Measurements from ENCODE around the gene RHOJ. TPM values are rescaled to one million over a fixed set of nuclear protein-coding genes. Genes with fewer than 3 reads are reported as not detected.

RHOJ gene
- total and polyA plus RNA-seq, 2 of the 4 experiments (the other 2 are of a cell fraction) = 9.5 to 33.9 TPM

- no peaks in the 10 kb centered on the region for H3K36me3 ChIP-seq (ENCODE audit: control insufficient read depth, insufficient read depth, low read length)
- ATAC-seq (ENCODE audit: low read depth) (no peak), DNase-seq (no peak)
- CTCF ChIA-PET = no interaction called here
- POLR2A ChIA-PET (ENCODE audit: unreplicated experiment) = interaction anchor here (0.5 kb wide), 1 partner anchor 1083 kb away, joined by 7 read pairs; no protein-coding TSS in a partner anchor
- H3K9ac ChIP-seq (ENCODE audit: low read depth, low read length) = no peak overlapping the region
- no peaks in the 10 kb centered on the region for H4K20me1 ChIP-seq (ENCODE audit: insufficient read depth, low read length)
- H2AK5ac ChIP-seq (ENCODE audit: low read depth, low read length) = no peak overlapping the region
- no peak overlapping the region for H2BK120ac ChIP-seq (ENCODE audit: low read depth, low read length)
- intact Hi-C loops (cut with micrococcal nuclease) (no loop called here), dilution Hi-C loops (cut with HindIII; ENCODE audit: low sequenced_read_pairs, unreplicated experiment) (no loop called here), in situ Hi-C loops (cut with MboI; ENCODE audit: low sequenced_read_pairs) (no loop called here)
- no peaks in the 10 kb centered on the region for H3K27me3 ChIP-seq (ENCODE audit: control insufficient read depth, insufficient read depth, low read length)
- H3K18ac ChIP-seq (ENCODE audit: low read depth, low read length) = no peak overlapping the region
- H3K14ac ChIP-seq (replicated peaks; ENCODE audit: low read depth, low read length) = no peak overlapping the region
- H2BK5ac ChIP-seq (ENCODE audit: low read depth, low read length, poor library complexity, severe bottlenecking) = no peak overlapping the region
- no peaks in the 10 kb centered on the region for H3K79me1 ChIP-seq (ENCODE audit: low read depth in 1 of 2, low read length in 2 of 2)
- no peak overlapping the region for H3K56ac ChIP-seq (ENCODE audit: extremely low read depth, insufficient read depth, low read length)
- no peak overlapping the region for H4K91ac ChIP-seq (ENCODE audit: insufficient read depth, low read depth, low read length)
- H3K4ac ChIP-seq (ENCODE audit: low read depth, low read length) = no peak overlapping the region
- no peaks in the 10 kb centered on the region for H3K9me1 ChIP-seq (ENCODE audit: insufficient read depth, low read length)
- no peak overlapping the region for H2BK15ac ChIP-seq (ENCODE audit: low read depth, low read length)
- BruUV-seq (replicated peaks) = no TSS peak
- no peak overlapping the region for H3K4me3 ChIP-seq (ENCODE audit: insufficient read depth, low read depth, low read length)
- no peak overlapping the region for H4K5ac ChIP-seq (ENCODE audit: low read depth, low read length)
- H2AFZ ChIP-seq (replicated peaks; ENCODE audit: low read length, poor library complexity) = no peak overlapping the region
- no peak overlapping the region for H4K8ac ChIP-seq (ENCODE audit: low read depth in 2 of 2, low read length in 2 of 2)
- H2AK9ac ChIP-seq (replicated peaks; ENCODE audit: low read depth, low read length, poor library complexity) = no peak overlapping the region
- no peak overlapping the region for H2BK20ac ChIP-seq (ENCODE audit: low read depth, low read length)
- no peak overlapping the region for H3K27ac ChIP-seq (ENCODE audit: insufficient read depth, low read length)
- no CpG with 5 or more reads among the region's 3 CpGs for WGBS, 2 experiments (ENCODE audit: extremely low coverage in 2 of 2, insufficient read length in 1 of 2)
- H3K4me1 ChIP-seq (ENCODE audit: control insufficient read depth, insufficient read depth, low read length) = no peaks in the 10 kb centered on the region
- no peak overlapping the region for H3K4me2 ChIP-seq (ENCODE audit: low read depth, low read length)
- no peak for TF ChIP-seq BHLHE40 (IDR thresholded peaks at IDR 0.05; ENCODE audit: low read depth, low read length)
- TF ChIP-seq RCOR1 (IDR thresholded peaks at IDR 0.05; ENCODE audit: insufficient replicate concordance, low read length) = no peak
- no peak for TF ChIP-seq NFE2L2 (IDR thresholded peaks at IDR 0.05; ENCODE audit: low read depth, low read length)
- TF ChIP-seq MXI1 (IDR thresholded peaks at IDR 0.05; ENCODE audit: borderline replicate concordance, low read depth, low read length) = no peak
- no peak for TF ChIP-seq ELK1 (IDR thresholded peaks at IDR 0.05; ENCODE audit: borderline replicate concordance, low read depth, low read length)
- no peak for TF ChIP-seq MAZ (IDR thresholded peaks at IDR 0.05; ENCODE audit: borderline replicate concordance, low read depth, low read length)
- no peak for TF ChIP-seq CHD1 (IDR thresholded peaks at IDR 0.05; ENCODE audit: low read depth, low read length)
- TF ChIP-seq RAD21 (IDR thresholded peaks at IDR 0.05; ENCODE audit: low read length) = no peak
- no peak for TF ChIP-seq RFX5 (IDR thresholded peaks at IDR 0.05; ENCODE audit: low read depth, low read length)
- TF ChIP-seq FOS (IDR thresholded peaks at IDR 0.05; ENCODE audit: low read depth, low read length) = no peak
- no peak for TF ChIP-seq CEBPB (IDR thresholded peaks at IDR 0.05; ENCODE audit: low read depth, low read length)
- no peak for TF ChIP-seq POLR2A (IDR thresholded peaks at IDR 0.05; ENCODE audit: low read depth, low read length)
- TF ChIP-seq MAFK (IDR thresholded peaks at IDR 0.05; ENCODE audit: low read depth, low read length) = no peak
- H3K9me3 ChIP-seq (ENCODE audit: control insufficient read depth, insufficient read depth, low read length) = no peaks in the 10 kb centered on the region
- no peak overlapping the region for H3K23ac ChIP-seq (ENCODE audit: low read depth, low read length)
These were observed 19.4 kb downstream of the RHOJ start for GRCh38 chr14:63223596-63223995.

Measured in IMR-90 (cell line).